ENCODE data around the gene TPPP2.

The TPPP2 gene

DNA sequence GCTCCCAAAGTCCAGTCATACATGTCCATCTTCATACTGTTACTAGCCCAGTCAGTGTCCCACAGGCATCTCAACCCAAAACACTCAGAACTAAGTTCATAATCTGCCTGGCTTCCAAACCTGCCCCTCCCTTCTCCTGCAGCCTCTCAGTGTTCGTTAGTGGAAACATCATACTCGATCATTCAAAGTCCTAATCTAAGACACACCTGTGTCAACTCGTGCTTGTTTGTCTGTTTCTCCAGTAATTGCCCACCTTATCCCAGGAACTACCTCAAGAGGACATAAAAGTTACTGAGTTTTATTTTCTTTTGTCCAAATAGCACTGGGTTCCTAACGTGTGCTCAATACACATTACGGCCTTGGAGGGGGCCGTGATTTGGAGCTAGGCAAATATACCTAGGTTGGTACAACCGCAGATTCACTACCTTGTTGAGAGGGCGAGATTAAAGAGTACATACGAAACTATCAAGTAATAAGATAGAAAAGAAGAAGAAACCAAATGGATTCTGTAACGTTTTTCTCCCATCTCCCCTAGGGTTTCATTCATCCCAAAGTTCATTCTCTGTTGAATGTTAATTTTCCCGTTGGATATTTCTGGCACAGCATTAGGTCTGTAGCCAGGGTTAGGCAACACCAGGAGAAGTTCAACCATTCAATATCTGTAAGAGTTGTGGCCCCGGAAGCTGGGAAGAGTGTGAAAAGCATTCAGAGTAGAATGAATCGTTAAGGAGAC lies 30.8 kb downstream of the TPPP2 start:
- no peaks in the 10 kb centered on the region for H3K27me3 ChIP-seq (ENCODE audit: insufficient read depth, low read length)
- DNase-seq = no peak
- H2BK5ac ChIP-seq (ENCODE audit: low read depth, low read length, poor library complexity) = no peak overlapping the region
- no peak overlapping the region for H4K8ac ChIP-seq (ENCODE audit: low read depth, low read length)
- H3K27ac ChIP-seq (ENCODE audit: low read depth, low read length) = no peak overlapping the region
- H3K79me2 ChIP-seq (ENCODE audit: control insufficient read depth, insufficient read depth, low read length, poor library complexity) = no peaks in the 10 kb centered on the region
- no peak overlapping the region for H3K4me3 ChIP-seq (ENCODE audit: low read depth, low read length)
- H4K91ac ChIP-seq (ENCODE audit: low read depth, low read length) = no peak overlapping the region
- peaks cover 2 to 3% of the 10 kb centered on the region in 2 experiments for H3K4me1 ChIP-seq (ENCODE audit: control insufficient read depth in 1 of 2, insufficient read depth in 2 of 2, low read length in 2 of 2)
- no peak overlapping the region for H3K4me2 ChIP-seq (ENCODE audit: low read length)
- WGBS (ENCODE audit: extremely low coverage, insufficient coverage, insufficient read length) = no CpG with 5 or more reads among the region's 13 CpGs
- no peaks in the 10 kb centered on the region for H3K79me1 ChIP-seq (ENCODE audit: low read length)
- no peak overlapping the region for H2BK12ac ChIP-seq (ENCODE audit: low read length)
- H3K18ac ChIP-seq (ENCODE audit: low read length) = no peak overlapping the region
- H3K14ac ChIP-seq (ENCODE audit: low read length) = no peak overlapping the region
- no peak overlapping the region for H2AK5ac ChIP-seq (ENCODE audit: low read length)
- H3K23ac ChIP-seq (ENCODE audit: low read length) = no peak overlapping the region
- H2AFZ ChIP-seq (ENCODE audit: insufficient read depth, low read length, poor library complexity) = no peak overlapping the region
- no peak overlapping the region for H2BK120ac ChIP-seq (ENCODE audit: insufficient read depth, low read length, poor library complexity)
- no peaks in the 10 kb centered on the region for H3K36me3 ChIP-seq (ENCODE audit: control insufficient read depth in 1 of 2, insufficient read depth in 2 of 2, low read length in 2 of 2)
- no peak overlapping the region for H3K9ac ChIP-seq (ENCODE audit: low read length)
- no peak overlapping the region for H4K12ac ChIP-seq (ENCODE audit: low read depth, low read length)
- no peak overlapping the region for H3K4ac ChIP-seq (ENCODE audit: low read depth, low read length)
- H3K9me3 ChIP-seq (ENCODE audit: insufficient read depth, low read depth, low read length) = no peaks in the 10 kb centered on the region

DNA sequence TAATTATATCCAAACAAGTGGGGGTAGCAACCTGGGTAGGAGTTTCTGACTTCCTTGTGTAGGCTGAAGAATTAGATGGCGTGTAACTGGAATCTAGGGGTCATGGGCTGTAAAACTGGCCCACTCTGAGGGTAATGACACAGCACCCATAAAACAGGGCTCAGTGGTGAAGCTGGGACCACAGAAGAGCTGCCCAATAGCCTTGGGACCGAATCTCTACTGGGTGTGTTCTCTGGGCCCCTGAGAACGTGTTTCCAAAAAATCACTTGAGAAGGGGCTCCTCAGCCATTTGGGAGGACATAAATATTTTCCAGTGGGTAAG lies 31.3 kb downstream of the TPPP2 start:
- Histone ChIP-seq H3K36me3 (ENCODE audit: control insufficient read depth in 1 of 2, insufficient read depth in 2 of 2, low read length in 2 of 2) (no peaks in the 10 kb centered on the region), H4K91ac (ENCODE audit: low read depth, low read length) (no peak overlapping the region), H3K79me1 (ENCODE audit: low read length) (no peaks in the 10 kb centered on the region), H2BK5ac (ENCODE audit: low read depth, low read length, poor library complexity) (no peak overlapping the region), H3K4me1 (ENCODE audit: control insufficient read depth in 1 of 2, insufficient read depth in 2 of 2, low read length in 2 of 2) (peaks cover 2 to 3% of the 10 kb centered on the region in 2 experiments), H3K27ac (ENCODE audit: low read depth, low read length) (no peak overlapping the region), H3K9me3 (ENCODE audit: insufficient read depth, low read depth, low read length) (no peaks in the 10 kb centered on the region), H2BK12ac (ENCODE audit: low read length) (no peak overlapping the region), H2AFZ (ENCODE audit: insufficient read depth, low read length, poor library complexity) (no peak overlapping the region), H3K9ac (ENCODE audit: low read length) (no peak overlapping the region), H3K4me2 (ENCODE audit: low read length) (no peak overlapping the region), H3K79me2 (ENCODE audit: control insufficient read depth, insufficient read depth, low read length, poor library complexity) (no peaks in the 10 kb centered on the region), H3K18ac (ENCODE audit: low read length) (no peak overlapping the region), H4K8ac (ENCODE audit: low read depth, low read length) (no peak overlapping the region), H3K23ac (ENCODE audit: low read length) (no peak overlapping the region), H3K14ac (ENCODE audit: low read length) (no peak overlapping the region), H3K27me3 (ENCODE audit: insufficient read depth, low read length) (no peaks in the 10 kb centered on the region), H2BK120ac (ENCODE audit: insufficient read depth, low read length, poor library complexity) (no peak overlapping the region), H2AK5ac (ENCODE audit: low read length) (no peak overlapping the region), H3K4me3 (ENCODE audit: low read depth, low read length) (no peak overlapping the region), H4K12ac (ENCODE audit: low read depth, low read length) (no peak overlapping the region), H3K4ac (ENCODE audit: low read depth, low read length) (no peak overlapping the region)
- no CpG with 5 or more reads among the region's 3 CpGs for WGBS (ENCODE audit: extremely low coverage, insufficient coverage, insufficient read length)
- no peak for DNase-seq

DNA sequence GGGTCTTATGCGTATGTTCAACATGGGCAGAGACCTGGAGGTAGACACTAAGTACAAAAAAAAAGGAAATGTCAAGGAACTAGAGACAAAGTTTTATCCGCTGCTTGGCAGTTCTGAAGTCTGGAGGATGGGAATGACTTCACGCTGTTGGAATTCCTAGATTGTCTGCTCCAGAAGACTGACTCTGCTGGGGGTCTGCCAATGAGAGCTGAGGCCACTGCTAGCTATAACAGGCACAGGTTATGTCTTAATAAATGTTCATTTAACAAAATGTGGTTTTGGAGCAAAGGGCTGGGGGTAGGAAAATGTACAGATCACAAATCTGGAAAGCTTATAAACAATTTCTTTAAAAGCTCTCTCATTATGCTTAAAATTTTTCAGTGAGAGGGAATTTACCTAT lies 33.5 kb downstream of the TPPP2 start:
- H3K4me2 ChIP-seq (ENCODE audit: low read length) = peak overlapping the region; percentile 38

DNA sequence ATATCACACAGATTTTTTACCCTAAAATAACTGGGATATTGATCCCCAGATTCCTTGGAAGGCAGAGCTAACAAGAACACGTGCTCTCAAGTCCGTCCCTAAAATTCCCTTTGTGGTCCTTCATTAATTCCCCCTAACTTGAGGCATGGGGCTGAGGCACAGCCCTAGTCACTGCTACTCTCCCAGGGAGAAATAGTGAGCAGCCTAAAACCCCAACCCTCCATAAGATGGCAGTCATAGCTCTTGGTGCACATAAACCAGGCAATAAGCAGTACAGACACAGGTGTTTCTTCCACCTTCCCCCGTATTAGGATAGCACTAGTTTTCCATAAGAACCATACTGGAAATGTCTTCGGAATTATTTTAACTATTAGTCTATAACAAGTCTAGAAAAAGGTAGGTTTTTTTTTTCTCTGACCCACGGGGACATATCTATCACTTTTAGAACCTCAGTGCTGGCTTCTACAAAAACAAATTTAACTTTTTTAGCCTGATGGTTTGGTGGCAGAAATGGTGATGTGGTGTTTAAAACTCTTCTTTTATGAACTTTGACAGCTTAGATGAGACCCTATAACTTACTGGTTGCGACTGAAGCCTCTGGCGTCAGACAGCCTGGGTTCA lies 37.0 kb downstream of the TPPP2 start:
- Histone ChIP-seq H3K18ac (ENCODE audit: low read length) (no peak overlapping the region), H3K4me3 (ENCODE audit: low read depth, low read length) (no peak overlapping the region), H3K23ac (ENCODE audit: low read length) (no peak overlapping the region), H3K27ac (ENCODE audit: low read depth, low read length) (no peak overlapping the region), H3K79me1 (ENCODE audit: low read length) (peaks cover 24% of the 10 kb centered on the region), H4K12ac (ENCODE audit: low read depth, low read length) (no peak overlapping the region), H3K4me1 (ENCODE audit: control insufficient read depth in 1 of 2, insufficient read depth in 2 of 2, low read length in 2 of 2) (peaks cover 12 to 16% of the 10 kb centered on the region in 2 experiments), H3K4ac (ENCODE audit: low read depth, low read length) (no peak overlapping the region), H3K9me3 (ENCODE audit: insufficient read depth, low read depth, low read length) (no peaks in the 10 kb centered on the region), H3K27me3 (ENCODE audit: insufficient read depth, low read length) (no peaks in the 10 kb centered on the region), H3K36me3 (ENCODE audit: control insufficient read depth in 1 of 2, insufficient read depth in 2 of 2, low read length in 2 of 2) (no peaks in the 10 kb centered on the region), H2AK5ac (ENCODE audit: low read length) (no peak overlapping the region), H3K14ac (ENCODE audit: low read length) (no peak overlapping the region), H2BK120ac (ENCODE audit: insufficient read depth, low read length, poor library complexity) (no peak overlapping the region), H2BK5ac (ENCODE audit: low read depth, low read length, poor library complexity) (no peak overlapping the region), H3K4me2 (ENCODE audit: low read length) (no peak overlapping the region), H4K8ac (ENCODE audit: low read depth, low read length) (no peak overlapping the region), H2BK12ac (ENCODE audit: low read length) (no peak overlapping the region), H2AFZ (ENCODE audit: insufficient read depth, low read length, poor library complexity) (no peak overlapping the region), H4K91ac (ENCODE audit: low read depth, low read length) (no peak overlapping the region), H3K79me2 (ENCODE audit: control insufficient read depth, insufficient read depth, low read length, poor library complexity) (peaks cover 10% of the 10 kb centered on the region), H3K9ac (ENCODE audit: low read length) (no peak overlapping the region)
- DNase-seq = no peak
- no CpG with 5 or more reads among the region's 7 CpGs for whole genome bisulfite sequencing (ENCODE audit: extremely low coverage, insufficient coverage, insufficient read length)

More for the DNA sequence above, 33.5 kb downstream of the TPPP2 start:
- Histone ChIP-seq H3K27me3 (ENCODE audit: insufficient read depth, low read length) (no peaks in the 10 kb centered on the region), H3K14ac (ENCODE audit: low read length) (no peak overlapping the region), H3K4ac (ENCODE audit: low read depth, low read length) (no peak overlapping the region), H4K91ac (ENCODE audit: low read depth, low read length) (no peak overlapping the region), H3K36me3 (ENCODE audit: control insufficient read depth in 1 of 2, insufficient read depth in 2 of 2, low read length in 2 of 2) (no peaks in the 10 kb centered on the region), H3K79me1 (ENCODE audit: low read length) (no peaks in the 10 kb centered on the region), H2BK12ac (ENCODE audit: low read length) (no peak overlapping the region), H3K18ac (ENCODE audit: low read length) (no peak overlapping the region), H2BK120ac (ENCODE audit: insufficient read depth, low read length, poor library complexity) (no peak overlapping the region), H3K4me3 (ENCODE audit: low read depth, low read length) (no peak overlapping the region), H3K23ac (ENCODE audit: low read length) (no peak overlapping the region), H4K8ac (ENCODE audit: low read depth, low read length) (no peak overlapping the region), H2AFZ (ENCODE audit: insufficient read depth, low read length, poor library complexity) (no peak overlapping the region), H3K79me2 (ENCODE audit: control insufficient read depth, insufficient read depth, low read length, poor library complexity) (no peaks in the 10 kb centered on the region), H4K12ac (ENCODE audit: low read depth, low read length) (no peak overlapping the region), H3K9ac (ENCODE audit: low read length) (no peak overlapping the region), H3K9me3 (ENCODE audit: insufficient read depth, low read depth, low read length) (no peaks in the 10 kb centered on the region), H3K27ac (ENCODE audit: low read depth, low read length) (no peak overlapping the region), H2AK5ac (ENCODE audit: low read length) (no peak overlapping the region), H3K4me1 (ENCODE audit: control insufficient read depth in 1 of 2, insufficient read depth in 2 of 2, low read length in 2 of 2) (peaks cover 2 to 3% of the 10 kb centered on the region in 2 experiments), H2BK5ac (ENCODE audit: low read depth, low read length, poor library complexity) (no peak overlapping the region)
- no peak for DNase-seq
- WGBS (ENCODE audit: extremely low coverage, insufficient coverage, insufficient read length) = no CpG with 5 or more reads among the region's 3 CpGs

Data from trophoblast cell (in vitro differentiated cells and primary cell).